ENCODE results near the gene PRICKLE3.

Gene PRICKLE3

DNA sequence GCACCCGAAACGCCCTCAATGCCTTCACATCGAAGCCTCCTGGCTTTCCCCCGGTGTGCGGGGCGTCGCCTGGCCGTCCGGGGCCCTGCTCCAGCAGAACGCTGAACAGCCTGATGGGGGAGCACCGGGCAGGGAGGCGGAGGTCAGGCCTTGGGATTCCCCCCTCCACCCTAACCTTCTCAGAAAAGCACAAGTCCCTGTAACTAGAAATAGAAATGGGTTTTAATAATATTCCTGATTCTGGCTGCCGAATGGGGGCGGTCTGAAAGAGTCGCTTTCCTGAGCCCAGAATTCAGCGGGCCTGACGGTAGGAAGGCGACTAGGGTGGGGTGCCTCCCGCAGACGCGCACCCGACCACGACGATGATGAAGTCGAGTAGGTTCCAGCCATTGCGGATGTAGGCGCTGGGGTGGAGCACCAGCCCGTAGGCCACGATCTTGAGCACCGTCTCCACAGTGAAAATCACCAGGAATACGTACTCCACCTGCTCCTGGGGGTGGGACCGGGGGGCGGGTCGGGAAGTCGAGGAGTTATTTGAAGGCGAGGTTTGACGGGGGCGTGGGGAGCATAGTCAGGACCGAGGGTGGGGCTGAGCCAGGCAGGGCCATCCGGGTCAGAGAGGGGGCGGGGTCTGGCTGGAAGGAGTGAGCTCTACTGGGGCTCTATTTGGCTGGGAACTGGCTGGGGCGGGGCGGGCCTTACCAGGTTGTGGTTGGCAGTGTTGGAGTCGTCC is 44.5 kb upstream of the PRICKLE3 start:
- Histone ChIP-seq H3K36me3 (peaks cover 18% of the 10 kb centered on the region), H3K9me3 (ENCODE audit: severe bottlenecking) (no peaks in the 10 kb centered on the region), H3K27ac (no peak overlapping the region), H3K4me3 (ENCODE audit: low read depth, low read length) (no peak overlapping the region), H3K27me3 (ENCODE audit: insufficient read depth, low read depth, severe bottlenecking) (no peaks in the 10 kb centered on the region)
- DNase-seq, result no peak
- TF ChIP-seq, protein P1, sequence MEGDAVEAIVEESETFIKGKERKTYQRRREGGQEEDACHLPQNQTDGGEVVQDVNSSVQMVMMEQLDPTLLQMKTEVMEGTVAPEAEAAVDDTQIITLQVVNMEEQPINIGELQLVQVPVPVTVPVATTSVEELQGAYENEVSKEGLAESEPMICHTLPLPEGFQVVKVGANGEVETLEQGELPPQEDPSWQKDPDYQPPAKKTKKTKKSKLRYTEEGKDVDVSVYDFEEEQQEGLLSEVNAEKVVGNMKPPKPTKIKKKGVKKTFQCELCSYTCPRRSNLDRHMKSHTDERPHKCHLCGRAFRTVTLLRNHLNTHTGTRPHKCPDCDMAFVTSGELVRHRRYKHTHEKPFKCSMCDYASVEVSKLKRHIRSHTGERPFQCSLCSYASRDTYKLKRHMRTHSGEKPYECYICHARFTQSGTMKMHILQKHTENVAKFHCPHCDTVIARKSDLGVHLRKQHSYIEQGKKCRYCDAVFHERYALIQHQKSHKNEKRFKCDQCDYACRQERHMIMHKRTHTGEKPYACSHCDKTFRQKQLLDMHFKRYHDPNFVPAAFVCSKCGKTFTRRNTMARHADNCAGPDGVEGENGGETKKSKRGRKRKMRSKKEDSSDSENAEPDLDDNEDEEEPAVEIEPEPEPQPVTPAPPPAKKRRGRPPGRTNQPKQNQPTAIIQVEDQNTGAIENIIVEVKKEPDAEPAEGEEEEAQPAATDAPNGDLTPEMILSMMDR (IDR thresholded peaks at IDR 0.05; ENCODE audit: low read depth, low read length), result no peak

DNA sequence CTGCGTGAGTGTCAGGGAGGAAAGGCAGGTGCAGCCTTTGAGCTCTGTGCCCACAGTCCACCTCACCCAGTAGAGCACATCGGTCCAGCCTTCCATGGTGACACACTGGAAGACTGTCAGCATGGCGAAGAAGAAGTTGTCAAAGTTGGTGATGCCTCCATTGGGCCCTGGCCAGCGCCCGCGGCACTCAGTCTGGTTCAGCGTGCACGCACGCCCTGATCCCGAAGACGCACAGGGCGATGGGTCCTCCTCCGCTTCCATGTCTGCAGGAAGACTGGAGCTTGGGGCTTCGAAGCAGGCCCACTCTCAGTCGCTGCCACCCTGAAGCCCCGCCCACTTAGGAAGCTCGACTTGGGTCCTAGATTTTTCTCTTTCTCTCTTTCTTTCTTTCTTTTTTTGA is 42.0 kb upstream of the PRICKLE3 start:
- peaks cover 18% of the 10 kb centered on the region for H3K36me3 ChIP-seq
- no peaks in the 10 kb centered on the region for H3K9me3 ChIP-seq (ENCODE audit: severe bottlenecking)
- no peak for DNase-seq
- H3K27me3 ChIP-seq (ENCODE audit: insufficient read depth, low read depth, severe bottlenecking), result no peaks in the 10 kb centered on the region
- TF ChIP-seq, protein P1 (IDR thresholded peaks at IDR 0.05; ENCODE audit: low read depth, low read length), result no peak
- no peak overlapping the region for H3K27ac ChIP-seq
- H3K4me3 ChIP-seq (ENCODE audit: low read depth, low read length), result no peak overlapping the region

DNA sequence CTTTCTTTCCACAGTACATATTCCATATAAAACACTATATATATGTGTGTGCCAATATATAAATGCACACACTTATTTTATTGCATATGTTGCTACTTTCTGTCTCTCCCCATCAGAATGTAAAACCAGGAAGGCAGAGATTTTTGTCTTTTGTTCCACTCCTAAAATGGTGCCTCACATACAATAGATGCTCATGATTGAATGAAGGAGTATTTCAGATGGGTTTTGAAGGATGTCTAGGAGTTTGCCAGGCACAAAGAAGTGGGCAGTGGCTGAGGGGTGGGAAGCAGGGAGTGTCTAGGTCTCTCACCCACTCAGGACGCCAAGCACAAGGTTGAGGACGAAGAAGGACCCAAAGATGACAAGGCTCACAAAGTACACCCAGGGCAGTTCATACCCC is 41.6 kb upstream of the PRICKLE3 start:
- TF ChIP-seq, protein P1 (IDR thresholded peaks at IDR 0.05; ENCODE audit: low read depth, low read length), result no peak
- H3K27me3 ChIP-seq (ENCODE audit: insufficient read depth, low read depth, severe bottlenecking), result no peaks in the 10 kb centered on the region
- H3K4me3 ChIP-seq (ENCODE audit: low read depth, low read length), result no peak overlapping the region
- peaks cover 18% of the 10 kb centered on the region for H3K36me3 ChIP-seq
- no peaks in the 10 kb centered on the region for H3K9me3 ChIP-seq (ENCODE audit: severe bottlenecking)
- no peak overlapping the region for H3K27ac ChIP-seq
- DNase-seq, result no peak

DNA sequence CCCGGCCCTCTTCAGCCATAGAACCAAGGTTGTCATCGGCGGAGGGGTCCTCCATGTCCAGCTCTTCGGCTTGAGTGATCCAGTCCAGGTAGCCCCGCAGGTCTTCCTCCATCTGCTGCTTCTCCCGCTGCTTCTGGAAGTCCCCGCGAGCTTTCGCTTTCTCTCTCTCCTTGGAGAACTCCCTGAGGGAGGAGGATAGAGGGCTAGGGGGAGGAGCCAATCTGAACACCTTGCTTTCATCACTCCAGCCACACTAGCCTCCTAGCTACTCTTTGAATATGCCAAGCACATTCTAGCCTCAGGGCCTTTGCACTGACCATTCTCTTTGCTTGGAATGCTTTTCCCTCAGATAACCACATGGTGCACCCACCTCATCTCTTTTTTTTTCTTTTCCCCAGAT is 40.8 kb upstream of the PRICKLE3 start:
- Histone ChIP-seq H3K27ac (no peak overlapping the region), H3K4me3 (ENCODE audit: low read depth, low read length) (no peak overlapping the region), H3K27me3 (ENCODE audit: insufficient read depth, low read depth, severe bottlenecking) (no peaks in the 10 kb centered on the region), H3K9me3 (ENCODE audit: severe bottlenecking) (no peaks in the 10 kb centered on the region), H3K36me3 (peaks cover 18% of the 10 kb centered on the region)
- no peak for DNase-seq
- TF ChIP-seq, protein P1 (IDR thresholded peaks at IDR 0.05; ENCODE audit: low read depth, low read length), result no peak

DNA sequence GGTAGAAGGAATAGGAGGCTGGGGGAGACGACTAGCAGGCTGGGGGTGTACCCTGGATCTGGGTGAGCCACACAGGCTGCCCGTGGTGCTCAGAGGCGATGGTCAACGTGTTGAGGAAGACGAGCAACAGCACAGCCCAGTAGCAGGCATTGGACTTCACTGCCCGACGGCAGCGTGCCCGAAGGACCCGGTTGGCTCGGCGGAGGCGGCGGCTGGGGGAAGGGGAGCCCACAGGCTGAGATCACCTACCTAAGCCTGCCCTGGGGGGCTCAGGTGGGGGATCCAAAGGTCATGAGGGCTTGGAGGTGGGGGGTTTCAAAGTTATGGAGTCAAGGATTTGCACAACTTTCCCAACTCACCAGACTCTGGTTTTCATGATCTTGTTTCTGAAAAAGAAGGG is 39.7 kb upstream of the PRICKLE3 start:
- H3K36me3 ChIP-seq, result peaks cover 18% of the 10 kb centered on the region
- TF ChIP-seq, protein P1 (IDR thresholded peaks at IDR 0.05; ENCODE audit: low read depth, low read length), result no peak
- no peak overlapping the region for H3K27ac ChIP-seq
- no peak overlapping the region for H3K4me3 ChIP-seq (ENCODE audit: low read depth, low read length)
- no peaks in the 10 kb centered on the region for H3K9me3 ChIP-seq (ENCODE audit: severe bottlenecking)
- H3K27me3 ChIP-seq (ENCODE audit: insufficient read depth, low read depth, severe bottlenecking), result no peaks in the 10 kb centered on the region
- no peak for DNase-seq

DNA sequence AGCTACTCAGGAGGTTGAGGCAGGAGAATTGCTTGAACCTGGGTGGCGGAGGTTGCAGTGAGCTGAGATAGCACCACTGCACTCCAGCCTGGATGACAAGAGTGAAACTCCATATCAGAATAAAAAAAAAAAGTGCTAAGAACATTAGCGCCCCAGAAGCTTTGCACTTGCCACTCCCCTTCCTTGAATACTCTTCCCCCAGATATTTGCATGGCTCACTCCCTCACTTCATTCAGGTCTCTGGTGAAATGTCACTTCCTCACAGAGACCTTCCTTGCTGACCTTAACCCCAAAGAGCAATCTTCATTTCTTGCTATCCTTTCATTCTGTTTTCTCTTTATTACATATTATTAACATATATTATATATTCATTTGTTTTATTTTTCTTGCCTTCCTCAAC is 35.7 kb upstream of the PRICKLE3 start:
- H3K27me3 ChIP-seq (ENCODE audit: insufficient read depth, low read depth, severe bottlenecking), result peaks cover 5% of the 10 kb centered on the region
- no peak overlapping the region for H3K27ac ChIP-seq
- no peak for DNase-seq
- H3K4me3 ChIP-seq (ENCODE audit: low read depth, low read length), result no peak overlapping the region
- H3K9me3 ChIP-seq (ENCODE audit: severe bottlenecking), result no peaks in the 10 kb centered on the region
- TF ChIP-seq, protein P1 (IDR thresholded peaks at IDR 0.05; ENCODE audit: low read depth, low read length), result no peak
- H3K36me3 ChIP-seq, result peaks cover 20% of the 10 kb centered on the region
